Measurements from ENCODE around the gene CEMP1.

GRCh38 chr16:2500430-2500917, 30.7 kb downstream of the CEMP1 start:
- TF ChIP-seq FOSL2 (IDR thresholded peaks at IDR 0.05; ENCODE audit: borderline replicate concordance, low read depth) (no peak), POLR2AphosphoS5 (IDR thresholded peaks at IDR 0.05; ENCODE audit: low read depth, low read length) (no peak), CTCF (IDR thresholded peaks at IDR 0.05) (no peak), TAF1 (IDR thresholded peaks at IDR 0.05; ENCODE audit: borderline replicate concordance, low read depth, low read length) (no peak), MXI1 (IDR thresholded peaks at IDR 0.05; ENCODE audit: low read depth, low read length) (no peak), EZH2phosphoT487 (IDR thresholded peaks at IDR 0.05; ENCODE audit: borderline replicate concordance, low read depth) (no peak)

Data from SK-N-SH (cell line).